OCI-LY7 (cell line): ENCODE results near the gene NARS2.

Experiments used
- CTCF ChIP-seq: fragments of 200-600 bp; sonication (generic); conservative IDR thresholded peaks from 2 replicates; pipeline ENCODE4 v1.5.1; 2014; ENCODE audit warnings: mild to moderate bottlenecking, antibody characterized with exemption, low read length, moderate library complexity, mixed read lengths
- EZH2phosphoT487 ChIP-seq: fragments of 200-600 bp; sonication (generic); IDR thresholded peaks from 2 replicates; pipeline ENCODE4 v1.6.1; 2018; ENCODE audit warnings: low read depth, borderline replicate concordance, mild to moderate bottlenecking, mixed run types, antibody characterized with exemption, low read length, moderate library complexity, mixed read lengths

GRCh38 chr11:78576549-78577097 is 2.0 kb upstream of the NARS2 start:
- TF ChIP-seq CTCF (no peak), EZH2phosphoT487 (no peak)
